Fibroblast of lung (primary cell): Measurements from ENCODE around the gene NFE2. TPM values are rescaled to one million over a fixed set of nuclear protein-coding genes. Genes with fewer than 3 reads are reported as not detected.

Source experiments
- DNase-seq, 2 donors: peaks; one replicate each; pipeline versions ENCODE4 v3.0.0 to v3.0.0-alpha.2; 2010; ENCODE audit warnings: low read depth in 2 of 2
- H2AFZ ChIP-seq: 2 replicates; pipeline ENCODE4 v1.5.1; 2012; ENCODE audit warnings: low read length, control low read depth, inconsistent platforms
- H3K27ac ChIP-seq: 2 replicates; pipeline ENCODE4 v1.5.1; 2011; ENCODE audit warnings: low read length, control low read depth; ENCODE audit not compliant: insufficient read depth
- H3K27me3 ChIP-seq: 2 replicates; pipeline ENCODE4 v1.5.1; 2011; ENCODE audit warnings: mild to moderate bottlenecking, low read length; ENCODE audit not compliant: control insufficient read depth, insufficient read depth
- H3K36me3 ChIP-seq: 2 replicates; pipeline ENCODE4 v1.5.1; 2011; ENCODE audit warnings: low read length; ENCODE audit not compliant: control insufficient read depth, insufficient read depth
- H3K4me1 ChIP-seq: 2 replicates; pipeline ENCODE4 v1.5.1; 2011; ENCODE audit warnings: low read length; ENCODE audit not compliant: control insufficient read depth, insufficient read depth; ENCODE audit errors: extremely low read depth
- H3K4me2 ChIP-seq: 2 replicates; pipeline ENCODE4 v1.5.1; 2011; ENCODE audit warnings: low read length, control low read depth; ENCODE audit not compliant: insufficient read depth; ENCODE audit errors: extremely low read depth
- H3K4me3 ChIP-seq, 4 experiments: fragments of 200-600 bp in 1 of 4; sonication (generic) in 1 of 4; replicated peaks in 1 of 4; 2 replicates each; pipeline ENCODE4 v1.5.1; 2011 to 2016; ENCODE audit warnings: low read length in 4 of 4, low read depth in 3 of 4, mild to moderate bottlenecking in 3 of 4, control low read depth in 2 of 4, inconsistent platforms in 1 of 4, mixed read lengths in 1 of 4; ENCODE audit not compliant: insufficient read depth in 1 of 4; ENCODE audit errors: control extremely low read depth in 1 of 4
- H3K79me2 ChIP-seq: 2 replicates; pipeline ENCODE4 v1.5.1; 2012; ENCODE audit warnings: mild to moderate bottlenecking, low read length, inconsistent platforms; ENCODE audit not compliant: control insufficient read depth, insufficient read depth
- H3K9ac ChIP-seq: 2 replicates; pipeline ENCODE4 v1.5.1; 2011; ENCODE audit warnings: mild to moderate bottlenecking, low read length, control low read depth; ENCODE audit not compliant: insufficient read depth
- H3K9me3 ChIP-seq: 2 replicates; pipeline ENCODE4 v1.5.1; 2012; ENCODE audit warnings: low read depth, low read length; ENCODE audit not compliant: control insufficient read depth, insufficient read depth
- H4K20me1 ChIP-seq: 2 replicates; pipeline ENCODE4 v1.5.1; 2011; ENCODE audit warnings: low read length; ENCODE audit not compliant: control insufficient read depth, insufficient read depth; ENCODE audit errors: extremely low read depth
- CTCF ChIP-seq, 2 donors: IDR thresholded peaks in 1 of 2; conservative IDR thresholded peaks in 1 of 2; 1 replicate in 1 of 2; 2 replicates in 1 of 2; pipeline ENCODE4 v1.5.1; 2011 to 2012; ENCODE audit warnings: low read length in 2 of 2, control low read depth in 1 of 2, inconsistent platforms in 1 of 2, low read depth in 1 of 2, mild to moderate bottlenecking in 1 of 2
- EZH2 ChIP-seq: IDR thresholded peaks from 2 replicates; pipeline ENCODE4 v1.5.1; 2012; ENCODE audit warnings: low read length, control low read depth, mild to moderate bottlenecking; ENCODE audit errors: missing control alignments
- polyA plus RNA-seq, 2 donors: library from polyadenylated mRNA; depleted of rRNA in 1 of 2; stranded (reverse) in 1 of 2; unstranded in 1 of 2; fragments of >200 nt; gene quantifications; 2 replicates each; pipeline ENCODE4 v1.2.1, GENCODE V29; 2011 to 2012; ENCODE audit warnings: missing spikeins in 1 of 2
- total RNA-seq: library from RNA; depleted of rRNA; stranded (reverse); fragments of >200 nt; gene quantifications from 2 replicates; pipeline ENCODE4 v1.2.1, GENCODE V29; 2014

The NFE2 gene
- total and polyA plus RNA-seq, 2 donors (not counting 1 experiment from before 2014, with no cell fraction given) = 0.17 to 0.34 TPM

DNA sequence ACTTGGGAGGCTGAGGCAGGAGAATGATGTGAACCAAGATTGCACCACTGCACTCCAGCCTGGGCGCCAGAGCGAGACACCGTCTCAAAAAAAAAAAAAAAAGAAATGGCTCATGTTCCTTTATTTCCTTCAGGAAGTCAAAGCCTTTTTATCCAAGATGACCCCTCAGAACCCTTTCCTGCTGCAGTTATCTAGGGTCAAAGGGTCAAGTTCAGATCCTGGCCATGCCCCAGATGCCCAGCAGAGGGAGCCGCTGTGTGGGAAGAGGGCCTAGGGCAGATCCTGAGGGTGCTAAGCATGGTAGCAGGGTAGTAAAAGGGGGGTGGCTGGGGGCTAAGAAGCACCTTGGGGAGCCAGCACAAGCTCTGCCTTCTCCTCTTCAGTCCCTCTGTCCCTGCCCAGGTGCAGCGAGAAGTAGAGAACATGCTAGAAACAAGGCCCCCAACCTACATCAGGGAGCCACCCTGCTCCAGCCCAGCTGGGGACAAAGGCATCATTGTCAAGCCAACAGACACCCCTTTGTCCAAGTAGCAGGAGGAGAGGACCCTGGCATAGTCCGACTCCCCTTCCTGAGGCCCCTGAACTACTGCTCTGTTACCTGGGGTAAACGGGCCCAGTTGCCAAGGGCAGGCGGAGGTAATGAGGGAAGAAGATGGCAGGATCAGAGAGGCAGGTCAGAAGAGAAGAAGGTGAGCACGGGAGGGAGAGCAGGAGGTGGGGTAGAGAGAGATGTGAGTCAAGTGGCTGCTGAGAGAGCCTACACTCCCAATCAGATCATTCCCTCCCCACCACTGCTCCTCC is 6.5 kb downstream of the NFE2 start:
- Histone ChIP-seq H3K36me3 (peaks cover 1% of the 10 kb centered on the region), H3K27ac (no peak overlapping the region), H3K9me3 (no peaks in the 10 kb centered on the region), H3K4me2 (no peak overlapping the region), H3K4me3 (no peak overlapping the region), H4K20me1 (no peaks in the 10 kb centered on the region), H2AFZ (no peak overlapping the region), H3K79me2 (no peaks in the 10 kb centered on the region), H3K27me3 (peaks cover 9% of the 10 kb centered on the region), H3K9ac (no peak overlapping the region), H3K4me1 (no peaks in the 10 kb centered on the region)
- DNase-seq = peak in 1 of 2 donors; percentile 24
- TF ChIP-seq CTCF (conservative IDR thresholded peaks at IDR 0.05 in 1 of 2, IDR thresholded peaks at IDR 0.05 in 1 of 2; ENCODE audit: low read depth in 1 of 2, low read length in 2 of 2) (peak; percentile 81 to 83), EZH2 (no peak)

DNA sequence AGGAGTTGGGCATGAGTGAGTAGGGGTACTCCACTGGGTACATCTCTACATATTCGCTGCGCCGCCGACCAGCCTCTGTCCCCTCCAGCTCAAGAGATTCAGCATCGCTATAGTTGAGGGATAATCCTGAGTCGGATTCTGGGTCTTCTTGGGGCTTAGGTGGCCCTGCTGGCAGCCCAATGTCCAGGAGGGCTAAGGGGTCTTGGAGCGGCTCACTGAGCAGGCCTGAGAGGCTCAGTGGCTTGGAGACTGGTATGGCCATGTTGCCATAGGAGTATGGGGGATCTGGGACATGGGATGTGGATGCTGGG is 7.9 kb downstream of the NFE2 start:
- Histone ChIP-seq H3K9me3 (no peaks in the 10 kb centered on the region), H3K4me1 (no peaks in the 10 kb centered on the region), H3K27ac (no peak overlapping the region), H3K4me3 (no peak overlapping the region), H2AFZ (no peak overlapping the region), H3K27me3 (peaks cover 5% of the 10 kb centered on the region), H3K79me2 (no peaks in the 10 kb centered on the region), H3K4me2 (no peak overlapping the region), H3K36me3 (peaks cover 1% of the 10 kb centered on the region), H4K20me1 (no peaks in the 10 kb centered on the region), H3K9ac (no peak overlapping the region)
- DNase-seq = no peak
- TF ChIP-seq CTCF (conservative IDR thresholded peaks at IDR 0.05 in 1 of 2, IDR thresholded peaks at IDR 0.05 in 1 of 2; ENCODE audit: low read depth in 1 of 2, low read length in 2 of 2) (no peak), EZH2 (no peak)

- Histone ChIP-seq H4K20me1 (no peaks in the 10 kb centered on the region), H3K4me1 (no peaks in the 10 kb centered on the region), H3K4me2 (no peak overlapping the region), H3K4me3 (no peak overlapping the region), H3K79me2 (no peaks in the 10 kb centered on the region), H3K27me3 (peaks cover 5% of the 10 kb centered on the region), H3K36me3 (peaks cover 4% of the 10 kb centered on the region), H3K9ac (no peak overlapping the region), H3K27ac (no peak overlapping the region), H3K9me3 (no peaks in the 10 kb centered on the region), H2AFZ (no peak overlapping the region)
- DNase-seq = no peak
- TF ChIP-seq EZH2 (no peak), CTCF (conservative IDR thresholded peaks at IDR 0.05 in 1 of 2, IDR thresholded peaks at IDR 0.05 in 1 of 2; ENCODE audit: low read depth in 1 of 2, low read length in 2 of 2) (no peak)
Observed at GRCh38 chr12:54292083-54292930, 8.5 kb downstream of the NFE2 start.
